ENCODE results near the gene APELA. TPM values are rescaled to one million over a fixed set of nuclear protein-coding genes. Genes with fewer than 3 reads are reported as not detected.

APELA gene
- total RNA-seq, 6 donors from 2014 or later = 0.23 to 0.34 TPM; not detected in 4

DNA sequence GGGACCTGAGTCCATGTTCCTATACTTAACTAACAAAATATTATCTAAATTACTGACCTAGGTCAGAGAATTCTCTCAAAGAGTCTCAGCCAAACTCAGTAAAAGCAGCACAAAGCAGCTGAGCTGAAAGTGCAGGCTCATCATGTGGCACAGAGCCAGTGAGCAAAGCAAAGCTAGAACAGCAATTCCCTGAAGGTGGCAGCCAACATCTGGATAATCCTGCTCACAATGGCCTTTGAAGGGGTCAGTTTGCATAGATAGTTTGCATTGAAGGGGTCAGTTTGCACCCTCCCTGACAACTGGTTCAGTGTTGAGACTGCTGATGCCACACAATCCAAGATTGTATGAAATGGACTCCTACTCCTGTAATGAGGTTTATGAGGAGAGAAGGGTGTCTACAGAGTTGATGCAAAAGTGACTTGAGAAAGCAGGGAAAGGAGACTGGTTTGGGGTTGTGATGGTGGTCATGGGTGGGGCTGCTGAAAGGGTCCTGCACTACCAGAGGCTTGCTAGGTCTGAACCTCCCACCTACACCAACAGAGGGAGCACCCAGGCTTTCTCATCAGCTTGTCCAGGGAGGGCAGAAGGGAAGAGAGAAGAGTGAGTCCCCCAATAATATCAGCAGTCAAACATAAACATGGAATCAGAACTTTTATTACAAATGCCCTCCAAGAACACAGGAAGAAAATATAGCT is 60.7 kb downstream of the APELA start:
- Histone ChIP-seq H3K27ac (no peak overlapping the region), H3K4me3 (no peak overlapping the region), H3K4me1 (no peaks in the 10 kb centered on the region), H3K9me3 (no peaks in the 10 kb centered on the region), H3K36me3 (no peaks in the 10 kb centered on the region), H3K27me3 (no peaks in the 10 kb centered on the region)
- no peak for TF ChIP-seq EP300 (IDR thresholded peaks at IDR 0.05)
- no peak for TF ChIP-seq POLR2A (IDR thresholded peaks at IDR 0.05)
- TF ChIP-seq, protein P1, sequence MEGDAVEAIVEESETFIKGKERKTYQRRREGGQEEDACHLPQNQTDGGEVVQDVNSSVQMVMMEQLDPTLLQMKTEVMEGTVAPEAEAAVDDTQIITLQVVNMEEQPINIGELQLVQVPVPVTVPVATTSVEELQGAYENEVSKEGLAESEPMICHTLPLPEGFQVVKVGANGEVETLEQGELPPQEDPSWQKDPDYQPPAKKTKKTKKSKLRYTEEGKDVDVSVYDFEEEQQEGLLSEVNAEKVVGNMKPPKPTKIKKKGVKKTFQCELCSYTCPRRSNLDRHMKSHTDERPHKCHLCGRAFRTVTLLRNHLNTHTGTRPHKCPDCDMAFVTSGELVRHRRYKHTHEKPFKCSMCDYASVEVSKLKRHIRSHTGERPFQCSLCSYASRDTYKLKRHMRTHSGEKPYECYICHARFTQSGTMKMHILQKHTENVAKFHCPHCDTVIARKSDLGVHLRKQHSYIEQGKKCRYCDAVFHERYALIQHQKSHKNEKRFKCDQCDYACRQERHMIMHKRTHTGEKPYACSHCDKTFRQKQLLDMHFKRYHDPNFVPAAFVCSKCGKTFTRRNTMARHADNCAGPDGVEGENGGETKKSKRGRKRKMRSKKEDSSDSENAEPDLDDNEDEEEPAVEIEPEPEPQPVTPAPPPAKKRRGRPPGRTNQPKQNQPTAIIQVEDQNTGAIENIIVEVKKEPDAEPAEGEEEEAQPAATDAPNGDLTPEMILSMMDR (IDR thresholded peaks at IDR 0.05) = no peak
- no peak for TF ChIP-seq POLR2AphosphoS5 (IDR thresholded peaks at IDR 0.05)
- DNase-seq = no peak
- no peak for ATAC-seq (ENCODE audit: low FRiP score in 2 of 2)

DNA sequence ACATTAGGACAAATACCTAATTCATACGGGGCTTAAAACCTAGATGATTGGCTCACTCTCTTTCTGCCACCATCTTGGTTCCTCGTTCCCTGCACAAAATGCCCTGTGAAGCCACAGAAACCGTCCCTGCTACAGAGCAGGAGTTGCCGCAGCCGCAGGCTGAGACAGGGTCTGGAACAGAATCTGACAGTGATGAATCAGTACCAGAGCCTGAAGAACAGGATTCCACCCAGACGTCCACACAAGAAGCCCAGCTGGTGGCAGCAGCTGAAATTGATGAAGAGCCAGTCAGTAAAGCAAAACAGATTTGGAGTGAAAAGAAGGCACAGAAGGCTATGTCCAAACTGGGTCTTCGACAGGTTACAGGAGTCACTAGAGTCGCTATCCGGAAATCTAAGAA is 66.2 kb downstream of the APELA start:
- TF ChIP-seq EP300 (IDR thresholded peaks at IDR 0.05) (no peak), POLR2A (IDR thresholded peaks at IDR 0.05) (no peak), POLR2AphosphoS5 (IDR thresholded peaks at IDR 0.05) (no peak)
- TF ChIP-seq, protein P1 (IDR thresholded peaks at IDR 0.05) = no peak
- H3K27ac ChIP-seq = no peak overlapping the region
- no peak overlapping the region for H3K4me3 ChIP-seq
- H3K9me3 ChIP-seq = no peaks in the 10 kb centered on the region
- no peaks in the 10 kb centered on the region for H3K27me3 ChIP-seq
- ATAC-seq (ENCODE audit: low FRiP score in 2 of 2) (no peak), DNase-seq (no peak)
- WGBS, 2 donors = 72 to 74% methylated on average over 9 of the region's 9 CpGs
- no peaks in the 10 kb centered on the region for H3K4me1 ChIP-seq
- H3K36me3 ChIP-seq = no peaks in the 10 kb centered on the region

DNA sequence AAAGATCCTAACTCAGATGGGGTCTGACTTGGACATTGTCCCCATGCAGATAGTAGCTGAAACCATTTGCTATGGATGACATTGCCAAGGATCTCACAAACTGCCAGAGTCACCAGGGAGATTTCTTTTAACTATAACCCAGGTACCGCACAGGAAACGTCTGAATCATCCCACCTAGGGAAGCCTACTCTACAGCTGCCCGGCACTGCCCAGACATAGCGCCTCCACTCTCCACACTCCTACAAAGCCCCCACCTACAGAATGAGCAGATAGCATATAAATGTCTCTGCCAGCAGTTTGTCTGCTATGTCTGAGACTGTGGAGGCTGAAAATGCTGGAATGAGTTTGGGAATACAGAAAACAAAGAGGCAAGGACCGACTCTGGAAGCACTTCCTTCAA is 68.2 kb downstream of the APELA start:
- Histone ChIP-seq H3K4me3 (no peak overlapping the region), H3K27ac (no peak overlapping the region), H3K27me3 (no peaks in the 10 kb centered on the region), H3K4me1 (no peaks in the 10 kb centered on the region), H3K36me3 (no peaks in the 10 kb centered on the region), H3K9me3 (no peaks in the 10 kb centered on the region)
- ATAC-seq (ENCODE audit: low FRiP score in 2 of 2) (no peak), DNase-seq (no peak)
- WGBS, 2 donors = 69 to 72% methylated on average over 5 of the region's 5 CpGs
- TF ChIP-seq, protein P1 (IDR thresholded peaks at IDR 0.05) = no peak
- TF ChIP-seq POLR2A (IDR thresholded peaks at IDR 0.05) = no peak
- TF ChIP-seq POLR2AphosphoS5 (IDR thresholded peaks at IDR 0.05) = no peak
- no peak for TF ChIP-seq EP300 (IDR thresholded peaks at IDR 0.05)

DNA sequence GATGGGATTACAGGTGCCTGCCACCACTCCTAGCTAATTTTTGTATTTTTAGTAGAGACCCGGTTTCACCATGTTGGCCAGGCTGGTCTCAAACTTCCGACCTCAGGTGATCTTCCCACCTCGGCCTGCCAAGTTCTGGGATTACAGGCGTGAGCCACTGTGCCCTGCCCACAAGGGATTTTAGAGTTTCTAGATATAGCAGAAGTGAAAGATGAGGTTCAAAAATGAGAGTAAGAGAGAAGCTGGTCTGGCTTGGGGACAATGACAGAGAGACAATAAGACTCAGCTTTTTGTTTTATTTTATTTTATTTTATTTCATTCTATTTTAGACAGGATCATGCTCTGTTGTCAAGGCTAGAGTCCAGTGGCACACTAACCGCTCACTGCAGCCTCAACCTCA is 69.8 kb downstream of the APELA start:
- H3K4me3 ChIP-seq = no peak overlapping the region
- no peaks in the 10 kb centered on the region for H3K27me3 ChIP-seq
- no peak overlapping the region for H3K27ac ChIP-seq
- no peaks in the 10 kb centered on the region for H3K9me3 ChIP-seq
- DNase-seq (no peak), ATAC-seq (ENCODE audit: low FRiP score in 2 of 2) (no peak)
- no peak for TF ChIP-seq POLR2AphosphoS5 (IDR thresholded peaks at IDR 0.05)
- TF ChIP-seq, protein P1 (IDR thresholded peaks at IDR 0.05) = no peak
- no peak for TF ChIP-seq POLR2A (IDR thresholded peaks at IDR 0.05)
- no peak for TF ChIP-seq EP300 (IDR thresholded peaks at IDR 0.05)
- 92 to 96% methylated on average over 5 of the region's 5 CpGs for WGBS, 2 donors
- H3K4me1 ChIP-seq = no peaks in the 10 kb centered on the region
- no peaks in the 10 kb centered on the region for H3K36me3 ChIP-seq

Other genes starting within 250 kb of the APELA start
- 1 to 10 TPM in 1 of 6 donors, under 1 TPM in 3, not detected in 2; 0.11 to 1.7 (median 0.54) TPM for gene SMIM31, start 123.0 kb upstream of the APELA start, total RNA-seq
- 1 to 10 TPM in 4 of 6 donors, under 1 TPM in 2; 0.44 to 2.4 (median 1.1) TPM for gene TRIM61, start 100.5 kb downstream of the APELA start, total RNA-seq
- gene TRIM60, start 154.8 kb downstream of the APELA start, total RNA-seq = not detected
- not detected for gene TRIM75, start 176.7 kb downstream of the APELA start, total RNA-seq
- gene TMEM192, start 235.7 kb downstream of the APELA start, total RNA-seq = 10 to 100 TPM in 4 of 6 donors, 1 to 10 TPM in 2; 6.2 to 20.7 (median 14.9) TPM

Measured in upper lobe of left lung (tissue), 6 donors.